GM23338 (cell line): Measurements from ENCODE around the gene NFE2.

ENCODE experiments used
- CREB1 ChIP-seq: fragments of 250-450 bp; sonication (Bioruptor Pico); IDR thresholded peaks from 2 replicates; pipeline ENCODE4 v1.5.0; 2020; ENCODE audit warnings: low read depth, mild to moderate bottlenecking, moderate library complexity
- CTCF ChIP-seq, 2 experiments: fragments of 200-600 bp in 1 of 2; sonication (generic) in 1 of 2; conservative IDR thresholded peaks; 2 replicates each; pipeline versions ENCODE4 v1.5.1 to v1.6.1; 2016 to 2017; ENCODE audit warnings: antibody characterized with exemption in 2 of 2, low read depth in 2 of 2, mild to moderate bottlenecking in 2 of 2, moderate library complexity in 1 of 2
- ETS1 ChIP-seq: IDR thresholded peaks from 2 replicates; pipeline ENCODE4 v1.6.1; 2016; ENCODE audit warnings: antibody characterized with exemption
- EZH2 ChIP-seq: fragments of 200-600 bp; sonication (generic); IDR thresholded peaks from one replicate; pipeline ENCODE4 v1.8.0; 2017; ENCODE audit warnings: antibody characterized with exemption, mild to moderate bottlenecking, low read depth; ENCODE audit not compliant: unreplicated experiment
- EZH2phosphoT487 ChIP-seq: fragments of 200-600 bp; sonication (generic); IDR thresholded peaks from one replicate; pipeline ENCODE4 v1.8.1; 2018; ENCODE audit warnings: antibody characterized with exemption; ENCODE audit not compliant: unreplicated experiment
- JUNB ChIP-seq: IDR thresholded peaks from one replicate; pipeline ENCODE4 v1.6.1; 2016; ENCODE audit warnings: antibody characterized with exemption; ENCODE audit not compliant: unreplicated experiment
- NANOG ChIP-seq: IDR thresholded peaks from 2 replicates; pipeline ENCODE4 v1.6.1; 2016; ENCODE audit warnings: antibody characterized with exemption, borderline replicate concordance
- POLR2AphosphoS5 ChIP-seq: IDR thresholded peaks from 2 replicates; pipeline ENCODE4 v1.6.1; 2016; ENCODE audit warnings: antibody characterized with exemption, low read depth
- REST ChIP-seq: IDR thresholded peaks from one replicate; pipeline ENCODE4 v1.6.1; 2018; ENCODE audit warnings: antibody characterized with exemption; ENCODE audit not compliant: unreplicated experiment
- ZNF114 ChIP-seq: fragments of 250-450 bp; sonication (Bioruptor Pico); IDR thresholded peaks from 2 replicates; pipeline ENCODE4 v1.5.0; 2020; ENCODE audit warnings: mild to moderate bottlenecking, moderate library complexity
- ZNF331 ChIP-seq: fragments of 250-450 bp; sonication (Bioruptor Pico); IDR thresholded peaks from 2 replicates; pipeline ENCODE4 v1.5.0; 2020; ENCODE audit warnings: low read depth, mild to moderate bottlenecking, moderate library complexity
- ZNF462 ChIP-seq: fragments of 250-450 bp; sonication (Bioruptor Pico); IDR thresholded peaks from 2 replicates; pipeline ENCODE4 v1.5.0; 2020; ENCODE audit warnings: mild to moderate bottlenecking, moderate library complexity

- TF ChIP-seq CTCF (conservative IDR thresholded peaks at IDR 0.05; ENCODE audit: low read depth in 2 of 2) (peak; percentile 71 to 86), EZH2 (no peak), EZH2phosphoT487 (no peak), ZNF331 (no peak), CREB1 (CRISPR knock-in tag) (no peak), JUNB (no peak), REST (no peak), POLR2AphosphoS5 (no peak), NANOG (no peak), ZNF114 (CRISPR knock-in tag) (no peak), ETS1 (no peak), ZNF462 (no peak)
Measured at GRCh38 chr12:54251667-54252284, 49.0 kb downstream of the NFE2 start.
